Colonic mucosa (tissue), 4 donors: ENCODE results near the gene FAM83C. TPM values are rescaled to one million over a fixed set of nuclear protein-coding genes. Genes with fewer than 3 reads are reported as not detected.
A peak's percentile ranks its signal among the peaks of the same experiment; 100 is the strongest.

ENCODE experiments used
- DNase-seq: peaks from one replicate; pipeline ENCODE4 v3.0.0-alpha.2; 2020
- H3K27ac ChIP-seq: fragments of 200-600 bp; one replicate; pipeline ENCODE4 v1.8.0; 2021
- H3K27me3 ChIP-seq: fragments of 200-600 bp; one replicate; pipeline ENCODE4 v1.8.0; 2021
- H3K36me3 ChIP-seq: fragments of 200-600 bp; one replicate; pipeline ENCODE4 v1.8.0; 2021
- H3K4me1 ChIP-seq: fragments of 200-600 bp; one replicate; pipeline ENCODE4 v1.8.0; 2021; ENCODE audit warnings: mild to moderate bottlenecking
- H3K4me3 ChIP-seq: fragments of 200-600 bp; one replicate; pipeline ENCODE4 v1.8.0; 2021
- H3K9ac ChIP-seq, 2 donors: one replicate each; pipeline ENCODE4 v1.7.0; 2013; ENCODE audit warnings: control low read depth in 2 of 2, low read depth in 2 of 2, low read length in 2 of 2
- H3K9me3 ChIP-seq: fragments of 200-600 bp; one replicate; pipeline ENCODE4 v1.8.0; 2021
- intact Hi-C: fragments of 100-400 bp; cut with DNase I; formaldehyde crosslinking; loops from one replicate; pipeline ENCODE4 v1.14.1; 2022
- total RNA-seq, 2 donors: library from RNA; stranded (reverse); fragmentation: NEBNext Ultra II Directional in 1 of 2; extraction: Animal tissue kit (Norgen Biotek cat#: 25700) in 1 of 2; gene quantifications; one replicate each; pipeline ENCODE4 v1.2.1, GENCODE V29; 2021
- TF ChIP-seq, protein P1 (sequence below): fragments of 200-600 bp; IDR thresholded peaks from one replicate; pipeline ENCODE4 v1.8.0; 2022; ENCODE audit warnings: antibody characterized with exemption, mild to moderate bottlenecking
- donor health status: healthy.
- donor health status: DM: no; HTN: no; CAD: no.
- donor health status: DM: no; HTN: no; CAD: no.

Gene FAM83C
- total RNA-seq, 2 donors from 2014 or later: 0.45 TPM; not detected in 1

DNA sequence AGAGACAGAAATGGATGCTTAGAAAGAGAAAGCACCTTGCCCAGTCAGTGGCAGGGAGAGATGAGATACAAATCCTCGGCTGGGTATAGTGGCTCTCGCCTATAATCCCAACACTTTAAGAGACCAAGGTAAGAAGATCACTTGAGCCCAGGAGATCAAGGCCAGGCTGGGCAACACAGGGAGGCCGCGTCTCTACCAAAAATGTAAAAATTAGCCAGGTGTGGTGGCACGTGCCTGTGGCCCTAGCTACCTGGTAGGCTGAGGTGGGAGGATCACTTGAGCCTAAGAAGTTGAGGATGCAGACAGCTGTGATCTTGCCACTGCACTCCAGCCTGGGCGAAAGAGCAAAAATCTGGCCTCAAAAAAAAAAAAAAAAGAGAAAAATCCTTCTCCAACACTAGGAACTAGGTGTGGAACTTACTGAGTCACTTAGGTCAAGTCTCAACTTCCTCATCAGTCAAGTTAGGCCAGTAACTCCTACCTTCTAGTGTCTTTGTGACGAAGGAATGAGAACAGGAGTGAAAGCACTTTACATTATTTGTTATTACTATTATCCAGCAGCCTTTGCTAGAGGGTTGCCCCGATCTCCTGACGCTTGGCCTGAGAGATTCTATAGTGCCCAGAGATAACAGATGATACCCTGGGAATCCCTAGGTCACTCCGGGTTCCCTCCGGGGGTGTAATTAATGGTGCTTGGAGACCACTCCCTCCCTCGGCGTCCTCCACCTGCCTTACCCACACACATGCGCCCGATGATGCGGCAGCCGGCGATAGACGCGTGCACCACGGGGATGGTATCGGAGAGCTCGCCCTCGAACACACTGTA, 8.6 kb downstream of the FAM83C start:
- intact Hi-C loops: no loop called here
- DNase-seq: no peak
- H3K4me1 ChIP-seq: peaks cover 10% of the 10 kb centered on the region

DNA sequence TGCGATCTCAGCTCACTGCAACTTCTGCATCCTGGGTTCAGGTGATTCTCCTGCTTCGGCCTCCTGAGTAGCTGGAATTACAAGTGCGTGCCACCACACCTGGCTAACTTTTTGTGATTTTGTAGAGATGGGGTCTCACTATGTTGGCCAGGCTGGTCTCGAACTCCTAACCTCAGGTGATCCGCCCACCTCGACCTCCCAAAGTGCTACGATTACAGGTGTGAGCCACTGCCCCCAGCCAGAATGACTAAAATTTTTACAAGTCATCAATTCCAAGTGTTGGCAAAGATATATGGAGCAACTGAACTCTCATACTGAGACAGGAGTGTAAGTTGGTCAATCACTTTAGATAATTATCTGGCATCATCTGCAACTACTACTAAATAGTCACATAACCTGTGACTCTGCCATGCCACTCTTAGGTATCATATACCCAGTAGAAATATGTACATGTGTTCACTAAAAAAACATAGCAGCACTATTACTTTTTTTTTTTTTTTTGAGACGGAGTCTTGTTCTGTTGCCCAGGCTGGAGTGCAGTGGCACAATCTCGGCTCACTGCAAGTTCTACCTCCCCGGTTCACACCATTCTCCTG, 10.6 kb downstream of the FAM83C start:
- Histone ChIP-seq H3K9me3 (no peaks in the 10 kb centered on the region), H3K4me1 (peaks cover 14% of the 10 kb centered on the region), H3K36me3 (peaks cover 14% of the 10 kb centered on the region), H3K9ac (no peak overlapping the region), H3K27me3 (no peaks in the 10 kb centered on the region), H3K4me3 (no peak overlapping the region), H3K27ac (no peak overlapping the region)
- TF ChIP-seq, protein P1, sequence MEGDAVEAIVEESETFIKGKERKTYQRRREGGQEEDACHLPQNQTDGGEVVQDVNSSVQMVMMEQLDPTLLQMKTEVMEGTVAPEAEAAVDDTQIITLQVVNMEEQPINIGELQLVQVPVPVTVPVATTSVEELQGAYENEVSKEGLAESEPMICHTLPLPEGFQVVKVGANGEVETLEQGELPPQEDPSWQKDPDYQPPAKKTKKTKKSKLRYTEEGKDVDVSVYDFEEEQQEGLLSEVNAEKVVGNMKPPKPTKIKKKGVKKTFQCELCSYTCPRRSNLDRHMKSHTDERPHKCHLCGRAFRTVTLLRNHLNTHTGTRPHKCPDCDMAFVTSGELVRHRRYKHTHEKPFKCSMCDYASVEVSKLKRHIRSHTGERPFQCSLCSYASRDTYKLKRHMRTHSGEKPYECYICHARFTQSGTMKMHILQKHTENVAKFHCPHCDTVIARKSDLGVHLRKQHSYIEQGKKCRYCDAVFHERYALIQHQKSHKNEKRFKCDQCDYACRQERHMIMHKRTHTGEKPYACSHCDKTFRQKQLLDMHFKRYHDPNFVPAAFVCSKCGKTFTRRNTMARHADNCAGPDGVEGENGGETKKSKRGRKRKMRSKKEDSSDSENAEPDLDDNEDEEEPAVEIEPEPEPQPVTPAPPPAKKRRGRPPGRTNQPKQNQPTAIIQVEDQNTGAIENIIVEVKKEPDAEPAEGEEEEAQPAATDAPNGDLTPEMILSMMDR: no peak
- DNase-seq: no peak
- intact Hi-C loops: no loop called here

More for the DNA sequence above, 8.6 kb downstream of the FAM83C start:
- Histone ChIP-seq H3K9ac (peak overlapping the region; percentile 73 to 92), H3K27ac (peak overlapping the region; percentile 83), H3K9me3 (no peaks in the 10 kb centered on the region), H3K27me3 (no peaks in the 10 kb centered on the region), H3K36me3 (peaks cover 12% of the 10 kb centered on the region), H3K4me3 (peak overlapping the region; percentile 83)
- TF ChIP-seq, protein P1: no peak

DNA sequence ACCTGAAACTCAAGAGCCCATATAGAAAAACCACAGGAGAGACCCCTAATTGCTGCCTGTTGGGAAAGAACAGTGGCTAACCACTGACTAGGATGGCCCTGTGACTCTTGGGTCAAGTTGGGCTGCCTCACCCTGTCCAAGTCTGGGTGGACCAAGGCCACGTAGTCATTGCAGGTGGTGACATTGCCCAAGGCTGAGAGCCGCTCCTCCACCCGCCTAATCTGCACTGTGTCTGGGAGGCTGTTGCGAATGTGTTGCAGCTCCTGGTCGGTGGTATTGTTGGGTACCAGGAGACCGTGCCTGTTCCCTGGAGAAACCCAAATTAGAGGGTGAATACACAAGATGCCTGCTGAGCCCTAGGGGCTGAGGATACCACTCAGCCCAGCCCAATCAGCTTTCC, 11.7 kb downstream of the FAM83C start:
- TF ChIP-seq, protein P1: no peak
- peaks cover 14% of the 10 kb centered on the region for H3K36me3 ChIP-seq
- H3K9me3 ChIP-seq: no peaks in the 10 kb centered on the region
- intact Hi-C loops: no loop called here
- H3K9ac ChIP-seq: no peak overlapping the region
- H3K27ac ChIP-seq: no peak overlapping the region
- peaks cover 15% of the 10 kb centered on the region for H3K4me1 ChIP-seq
- no peaks in the 10 kb centered on the region for H3K27me3 ChIP-seq
- no peak for DNase-seq
- no peak overlapping the region for H3K4me3 ChIP-seq

DNA sequence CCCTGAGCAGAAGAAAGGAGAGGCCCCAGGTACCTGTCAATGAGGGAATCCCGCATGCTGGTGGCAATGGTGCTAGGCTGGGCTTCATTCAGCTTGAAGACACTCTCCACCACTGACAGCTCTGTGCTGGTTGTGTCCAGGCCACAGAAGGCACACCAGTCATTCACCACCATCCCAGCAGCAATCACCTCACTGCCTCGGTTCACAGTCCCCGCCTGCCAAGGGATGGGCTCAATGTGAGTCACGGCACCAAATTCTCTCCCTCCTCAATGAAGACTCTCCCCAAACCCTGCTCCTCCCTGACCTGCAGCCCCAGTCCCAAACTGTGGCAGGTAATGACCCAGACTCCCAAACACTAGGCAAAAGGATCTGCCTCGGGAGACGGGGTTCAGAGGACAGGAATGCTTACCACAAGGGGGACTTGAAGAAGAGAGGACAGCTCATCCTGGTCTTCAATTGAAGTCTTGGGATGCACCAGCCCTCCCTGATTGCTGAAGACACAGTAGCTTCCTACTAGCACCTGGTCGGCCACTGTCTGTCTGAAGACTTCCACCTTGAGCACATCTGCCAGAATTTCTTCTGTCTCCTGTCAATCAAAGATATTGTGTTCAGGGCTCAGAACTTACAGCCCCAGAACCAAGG, 12.6 kb downstream of the FAM83C start:
- no peak for DNase-seq
- intact Hi-C loops: no loop called here
- no peak overlapping the region for H3K4me3 ChIP-seq
- no peak overlapping the region for H3K27ac ChIP-seq
- no peaks in the 10 kb centered on the region for H3K27me3 ChIP-seq
- H3K4me1 ChIP-seq: peaks cover 15% of the 10 kb centered on the region
- no peak overlapping the region for H3K9ac ChIP-seq
- no peaks in the 10 kb centered on the region for H3K9me3 ChIP-seq
- TF ChIP-seq, protein P1: no peak
- peaks cover 14% of the 10 kb centered on the region for H3K36me3 ChIP-seq

DNA sequence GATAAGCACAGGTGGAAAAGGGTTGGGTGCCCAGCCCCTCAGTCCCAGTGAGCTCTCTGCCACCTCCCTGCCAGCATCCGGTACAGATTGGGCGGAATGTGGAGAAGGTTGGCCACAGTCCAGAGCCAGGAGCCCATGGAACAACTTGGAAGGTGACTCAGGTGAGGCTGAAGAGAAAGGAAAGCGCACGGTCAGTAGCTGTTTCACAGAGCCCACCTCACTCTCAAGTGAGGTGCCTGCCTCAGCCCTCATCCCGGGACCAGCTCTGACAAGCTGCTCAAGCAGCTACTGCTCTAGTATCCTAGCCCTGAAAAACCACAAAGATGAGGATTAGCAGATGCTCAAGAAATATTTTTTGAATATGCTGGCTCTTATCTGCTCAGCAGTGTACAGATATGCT, 13.2 kb downstream of the FAM83C start:
- H3K9ac ChIP-seq: no peak overlapping the region
- H3K36me3 ChIP-seq: peaks cover 14% of the 10 kb centered on the region
- H3K4me3 ChIP-seq: no peak overlapping the region
- TF ChIP-seq, protein P1: no peak
- intact Hi-C loops: no loop called here
- H3K9me3 ChIP-seq: no peaks in the 10 kb centered on the region
- no peak overlapping the region for H3K27ac ChIP-seq
- peaks cover 15% of the 10 kb centered on the region for H3K4me1 ChIP-seq
- H3K27me3 ChIP-seq: no peaks in the 10 kb centered on the region
- no peak for DNase-seq
